ENCODE measurements around the gene AKT3. TPM values are rescaled to one million over a fixed set of nuclear protein-coding genes. Genes with fewer than 3 reads are reported as not detected.

The AKT3 gene
- total and polyA plus RNA-seq, 2 experiments from 2014 or later: 4.5 to 18.5 TPM

DNA sequence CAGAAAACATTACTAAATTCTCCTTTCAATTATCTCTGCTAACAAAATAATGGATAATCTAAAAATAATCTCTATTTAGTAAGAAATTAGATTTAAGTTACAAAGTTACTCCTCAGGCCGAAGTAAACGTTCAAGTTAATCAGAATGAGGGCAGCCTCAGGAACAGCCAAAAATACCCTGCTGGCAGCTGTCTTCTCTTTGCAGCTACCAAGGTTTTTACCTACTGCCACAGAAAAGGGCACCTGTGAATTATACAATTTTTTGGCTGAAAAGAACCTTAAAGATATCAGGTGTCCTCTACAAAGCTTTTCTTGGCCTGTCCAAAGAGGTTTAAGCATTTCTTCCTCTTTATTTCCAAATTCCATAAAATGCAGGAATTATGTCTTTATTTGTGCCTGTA is 84.4 kb downstream of the AKT3 start:
- no peaks in the 10 kb centered on the region for H3K79me2 ChIP-seq (replicated peaks; ENCODE audit: insufficient read depth)
- H3K4me1 Mint-ChIP-seq: peaks cover 13% of the 10 kb centered on the region; the same call in 2 of the 3 replicates
- H3K9me2 ChIP-seq (ENCODE audit: insufficient read depth): no peaks in the 10 kb centered on the region
- H2AFZ ChIP-seq: no peak overlapping the region
- TF ChIP-seq NANOG (IDR thresholded peaks at IDR 0.05; ENCODE audit: borderline replicate concordance) (no peak), JUNB (IDR thresholded peaks at IDR 0.05; ENCODE audit: unreplicated experiment) (no peak), ETS1 (IDR thresholded peaks at IDR 0.05) (no peak), EZH2 (IDR thresholded peaks at IDR 0.05; ENCODE audit: low read depth, unreplicated experiment) (no peak), CREB1 (CRISPR knock-in tag; IDR thresholded peaks at IDR 0.05; ENCODE audit: low read depth) (no peak), EZH2phosphoT487 (IDR thresholded peaks at IDR 0.05; ENCODE audit: unreplicated experiment) (no peak), POLR2AphosphoS5 (IDR thresholded peaks at IDR 0.05; ENCODE audit: low read depth) (no peak), STAT1 (IDR thresholded peaks at IDR 0.05; ENCODE audit: unreplicated experiment) (no peak), ZNF331 (CRISPR knock-in tag; IDR thresholded peaks at IDR 0.05; ENCODE audit: low read depth) (no peak), ZNF114 (CRISPR knock-in tag; IDR thresholded peaks at IDR 0.05) (no peak)
- TF ChIP-seq, protein P1, sequence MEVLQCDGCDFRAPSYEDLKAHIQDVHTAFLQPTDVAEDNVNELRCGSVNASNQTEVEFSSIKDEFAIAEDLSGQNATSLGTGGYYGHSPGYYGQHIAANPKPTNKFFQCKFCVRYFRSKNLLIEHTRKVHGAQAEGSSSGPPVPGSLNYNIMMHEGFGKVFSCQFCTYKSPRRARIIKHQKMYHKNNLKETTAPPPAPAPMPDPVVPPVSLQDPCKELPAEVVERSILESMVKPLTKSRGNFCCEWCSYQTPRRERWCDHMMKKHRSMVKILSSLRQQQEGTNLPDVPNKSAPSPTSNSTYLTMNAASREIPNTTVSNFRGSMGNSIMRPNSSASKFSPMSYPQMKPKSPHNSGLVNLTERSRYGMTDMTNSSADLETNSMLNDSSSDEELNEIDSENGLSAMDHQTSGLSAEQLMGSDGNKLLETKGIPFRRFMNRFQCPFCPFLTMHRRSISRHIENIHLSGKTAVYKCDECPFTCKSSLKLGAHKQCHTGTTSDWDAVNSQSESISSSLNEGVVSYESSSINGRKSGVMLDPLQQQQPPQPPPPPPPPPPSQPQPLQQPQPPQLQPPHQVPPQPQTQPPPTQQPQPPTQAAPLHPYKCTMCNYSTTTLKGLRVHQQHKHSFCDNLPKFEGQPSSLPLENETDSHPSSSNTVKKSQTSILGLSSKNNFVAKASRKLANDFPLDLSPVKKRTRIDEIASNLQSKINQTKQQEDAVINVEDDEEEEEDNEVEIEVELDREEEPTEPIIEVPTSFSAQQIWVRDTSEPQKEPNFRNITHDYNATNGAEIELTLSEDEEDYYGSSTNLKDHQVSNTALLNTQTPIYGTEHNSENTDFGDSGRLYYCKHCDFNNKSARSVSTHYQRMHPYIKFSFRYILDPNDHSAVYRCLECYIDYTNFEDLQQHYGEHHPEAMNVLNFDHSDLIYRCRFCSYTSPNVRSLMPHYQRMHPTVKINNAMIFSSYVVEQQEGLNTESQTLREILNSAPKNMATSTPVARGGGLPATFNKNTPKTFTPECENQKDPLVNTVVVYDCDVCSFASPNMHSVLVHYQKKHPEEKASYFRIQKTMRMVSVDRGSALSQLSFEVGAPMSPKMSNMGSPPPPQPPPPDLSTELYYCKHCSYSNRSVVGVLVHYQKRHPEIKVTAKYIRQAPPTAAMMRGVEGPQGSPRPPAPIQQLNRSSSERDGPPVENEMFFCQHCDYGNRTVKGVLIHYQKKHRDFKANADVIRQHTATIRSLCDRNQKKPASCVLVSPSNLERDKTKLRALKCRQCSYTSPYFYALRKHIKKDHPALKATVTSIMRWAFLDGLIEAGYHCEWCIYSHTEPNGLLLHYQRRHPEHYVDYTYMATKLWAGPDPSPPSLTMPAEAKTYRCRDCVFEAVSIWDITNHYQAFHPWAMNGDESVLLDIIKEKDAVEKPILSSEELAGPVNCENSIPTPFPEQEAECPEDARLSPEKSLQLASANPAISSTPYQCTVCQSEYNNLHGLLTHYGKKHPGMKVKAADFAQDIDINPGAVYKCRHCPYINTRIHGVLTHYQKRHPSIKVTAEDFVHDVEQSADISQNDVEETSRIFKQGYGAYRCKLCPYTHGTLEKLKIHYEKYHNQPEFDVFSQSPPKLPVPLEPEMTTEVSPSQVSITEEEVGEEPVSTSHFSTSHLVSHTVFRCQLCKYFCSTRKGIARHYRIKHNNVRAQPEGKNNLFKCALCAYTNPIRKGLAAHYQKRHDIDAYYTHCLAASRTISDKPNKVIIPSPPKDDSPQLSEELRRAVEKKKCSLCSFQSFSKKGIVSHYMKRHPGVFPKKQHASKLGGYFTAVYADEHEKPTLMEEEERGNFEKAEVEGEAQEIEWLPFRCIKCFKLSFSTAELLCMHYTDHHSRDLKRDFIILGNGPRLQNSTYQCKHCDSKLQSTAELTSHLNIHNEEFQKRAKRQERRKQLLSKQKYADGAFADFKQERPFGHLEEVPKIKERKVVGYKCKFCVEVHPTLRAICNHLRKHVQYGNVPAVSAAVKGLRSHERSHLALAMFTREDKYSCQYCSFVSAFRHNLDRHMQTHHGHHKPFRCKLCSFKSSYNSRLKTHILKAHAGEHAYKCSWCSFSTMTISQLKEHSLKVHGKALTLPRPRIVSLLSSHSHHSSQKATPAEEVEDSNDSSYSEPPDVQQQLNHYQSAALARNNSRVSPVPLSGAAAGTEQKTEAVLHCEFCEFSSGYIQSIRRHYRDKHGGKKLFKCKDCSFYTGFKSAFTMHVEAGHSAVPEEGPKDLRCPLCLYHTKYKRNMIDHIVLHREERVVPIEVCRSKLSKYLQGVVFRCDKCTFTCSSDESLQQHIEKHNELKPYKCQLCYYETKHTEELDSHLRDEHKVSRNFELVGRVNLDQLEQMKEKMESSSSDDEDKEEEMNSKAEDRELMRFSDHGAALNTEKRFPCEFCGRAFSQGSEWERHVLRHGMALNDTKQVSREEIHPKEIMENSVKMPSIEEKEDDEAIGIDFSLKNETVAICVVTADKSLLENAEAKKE (CRISPR knock-in tag; IDR thresholded peaks at IDR 0.05): no peak
- TF ChIP-seq, protein P2, sequence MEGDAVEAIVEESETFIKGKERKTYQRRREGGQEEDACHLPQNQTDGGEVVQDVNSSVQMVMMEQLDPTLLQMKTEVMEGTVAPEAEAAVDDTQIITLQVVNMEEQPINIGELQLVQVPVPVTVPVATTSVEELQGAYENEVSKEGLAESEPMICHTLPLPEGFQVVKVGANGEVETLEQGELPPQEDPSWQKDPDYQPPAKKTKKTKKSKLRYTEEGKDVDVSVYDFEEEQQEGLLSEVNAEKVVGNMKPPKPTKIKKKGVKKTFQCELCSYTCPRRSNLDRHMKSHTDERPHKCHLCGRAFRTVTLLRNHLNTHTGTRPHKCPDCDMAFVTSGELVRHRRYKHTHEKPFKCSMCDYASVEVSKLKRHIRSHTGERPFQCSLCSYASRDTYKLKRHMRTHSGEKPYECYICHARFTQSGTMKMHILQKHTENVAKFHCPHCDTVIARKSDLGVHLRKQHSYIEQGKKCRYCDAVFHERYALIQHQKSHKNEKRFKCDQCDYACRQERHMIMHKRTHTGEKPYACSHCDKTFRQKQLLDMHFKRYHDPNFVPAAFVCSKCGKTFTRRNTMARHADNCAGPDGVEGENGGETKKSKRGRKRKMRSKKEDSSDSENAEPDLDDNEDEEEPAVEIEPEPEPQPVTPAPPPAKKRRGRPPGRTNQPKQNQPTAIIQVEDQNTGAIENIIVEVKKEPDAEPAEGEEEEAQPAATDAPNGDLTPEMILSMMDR (conservative IDR thresholded peaks at IDR 0.05; ENCODE audit: low read depth in 2 of 2): no peak
- TF ChIP-seq, protein P3, sequence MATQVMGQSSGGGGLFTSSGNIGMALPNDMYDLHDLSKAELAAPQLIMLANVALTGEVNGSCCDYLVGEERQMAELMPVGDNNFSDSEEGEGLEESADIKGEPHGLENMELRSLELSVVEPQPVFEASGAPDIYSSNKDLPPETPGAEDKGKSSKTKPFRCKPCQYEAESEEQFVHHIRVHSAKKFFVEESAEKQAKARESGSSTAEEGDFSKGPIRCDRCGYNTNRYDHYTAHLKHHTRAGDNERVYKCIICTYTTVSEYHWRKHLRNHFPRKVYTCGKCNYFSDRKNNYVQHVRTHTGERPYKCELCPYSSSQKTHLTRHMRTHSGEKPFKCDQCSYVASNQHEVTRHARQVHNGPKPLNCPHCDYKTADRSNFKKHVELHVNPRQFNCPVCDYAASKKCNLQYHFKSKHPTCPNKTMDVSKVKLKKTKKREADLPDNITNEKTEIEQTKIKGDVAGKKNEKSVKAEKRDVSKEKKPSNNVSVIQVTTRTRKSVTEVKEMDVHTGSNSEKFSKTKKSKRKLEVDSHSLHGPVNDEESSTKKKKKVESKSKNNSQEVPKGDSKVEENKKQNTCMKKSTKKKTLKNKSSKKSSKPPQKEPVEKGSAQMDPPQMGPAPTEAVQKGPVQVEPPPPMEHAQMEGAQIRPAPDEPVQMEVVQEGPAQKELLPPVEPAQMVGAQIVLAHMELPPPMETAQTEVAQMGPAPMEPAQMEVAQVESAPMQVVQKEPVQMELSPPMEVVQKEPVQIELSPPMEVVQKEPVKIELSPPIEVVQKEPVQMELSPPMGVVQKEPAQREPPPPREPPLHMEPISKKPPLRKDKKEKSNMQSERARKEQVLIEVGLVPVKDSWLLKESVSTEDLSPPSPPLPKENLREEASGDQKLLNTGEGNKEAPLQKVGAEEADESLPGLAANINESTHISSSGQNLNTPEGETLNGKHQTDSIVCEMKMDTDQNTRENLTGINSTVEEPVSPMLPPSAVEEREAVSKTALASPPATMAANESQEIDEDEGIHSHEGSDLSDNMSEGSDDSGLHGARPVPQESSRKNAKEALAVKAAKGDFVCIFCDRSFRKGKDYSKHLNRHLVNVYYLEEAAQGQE (IDR thresholded peaks at IDR 0.05; ENCODE audit: unreplicated experiment): no peak
- H3F3A ChIP-seq (replicated peaks; ENCODE audit: low read depth): no peaks in the 10 kb centered on the region
- no peaks in the 10 kb centered on the region for H3K36me3 Mint-ChIP-seq (ENCODE audit: low read depth)
- no peaks in the 10 kb centered on the region for H3K27me3 Mint-ChIP-seq (ENCODE audit: insufficient read depth, low read depth, poor library complexity)
- H3K4me3 Mint-ChIP-seq: no peak overlapping the region
- peaks cover 4% of the 10 kb centered on the region; the same call in 1 of the 2 replicates for H3K4me1 ChIP-seq (ENCODE audit: insufficient read depth)
- no peaks in the 10 kb centered on the region for H3K27me3 ChIP-seq (ENCODE audit: insufficient read depth)
- H3K27ac ChIP-seq (ENCODE audit: low read depth): no peak overlapping the region
- no peak overlapping the region for H3K4me2 ChIP-seq
- no peak overlapping the region for H3K27ac Mint-ChIP-seq
- H4K20me1 ChIP-seq (replicated peaks; ENCODE audit: insufficient read depth): no peaks in the 10 kb centered on the region
- no peaks in the 10 kb centered on the region for H3K9me3 Mint-ChIP-seq
- no peak overlapping the region for H3K4me3 ChIP-seq
- ATAC-seq (no peak), DNase-seq (ENCODE audit: low spot score) (no peak)
- H3K36me3 ChIP-seq (ENCODE audit: insufficient read depth): no peaks in the 10 kb centered on the region

Data from GM23338 (cell line).